ENCODE results near the gene NCOA1.

Gene NCOA1

GRCh38 chr2:24680196-24680595 lies 189.1 kb downstream of the NCOA1 start:
- Histone ChIP-seq H3K9me3 (ENCODE audit: insufficient read depth, low read depth, low read length) (no peaks in the 10 kb centered on the region), H2BK120ac (ENCODE audit: insufficient read depth, low read length, poor library complexity) (no peak overlapping the region), H3K79me2 (ENCODE audit: control insufficient read depth, insufficient read depth, low read length, poor library complexity) (no peaks in the 10 kb centered on the region), H3K27ac (ENCODE audit: low read depth, low read length) (no peak overlapping the region), H3K4me2 (ENCODE audit: low read length) (no peak overlapping the region), H3K4me1 (ENCODE audit: control insufficient read depth in 1 of 2, insufficient read depth in 2 of 2, low read length in 2 of 2) (no peaks in the 10 kb centered on the region), H2BK5ac (ENCODE audit: low read depth, low read length, poor library complexity) (no peak overlapping the region), H3K23ac (ENCODE audit: low read length) (no peak overlapping the region), H4K8ac (ENCODE audit: low read depth, low read length) (no peak overlapping the region), H4K12ac (ENCODE audit: low read depth, low read length) (no peak overlapping the region), H4K91ac (ENCODE audit: low read depth, low read length) (no peak overlapping the region), H3K9ac (ENCODE audit: low read length) (no peak overlapping the region), H2AFZ (ENCODE audit: insufficient read depth, low read length, poor library complexity) (no peak overlapping the region), H3K4me3 (ENCODE audit: low read depth, low read length) (no peak overlapping the region), H2BK12ac (ENCODE audit: low read length) (no peak overlapping the region), H3K27me3 (ENCODE audit: insufficient read depth, low read length) (no peaks in the 10 kb centered on the region), H3K36me3 (ENCODE audit: control insufficient read depth in 1 of 2, insufficient read depth in 2 of 2, low read length in 2 of 2) (no peaks in the 10 kb centered on the region), H3K14ac (ENCODE audit: low read length) (no peak overlapping the region), H3K79me1 (ENCODE audit: low read length) (no peaks in the 10 kb centered on the region), H3K18ac (ENCODE audit: low read length) (no peak overlapping the region), H3K4ac (ENCODE audit: low read depth, low read length) (no peak overlapping the region), H2AK5ac (ENCODE audit: low read length) (no peak overlapping the region)
- no peak for DNase-seq
- no CpG with 5 or more reads among the region's 5 CpGs for WGBS (ENCODE audit: extremely low coverage, insufficient coverage, insufficient read length)

- no peak overlapping the region for H3K4me3 ChIP-seq (ENCODE audit: low read depth, low read length)
- no peak overlapping the region for H4K8ac ChIP-seq (ENCODE audit: low read depth, low read length)
- whole genome bisulfite sequencing (ENCODE audit: extremely low coverage, insufficient coverage, insufficient read length) = no CpG with 5 or more reads among the region's 7 CpGs
Measured at GRCh38 chr2:24682304-24682703, 191.2 kb downstream of the NCOA1 start.

GRCh38 chr2:24683408-24683807 lies 192.4 kb downstream of the NCOA1 start:
- Histone ChIP-seq H3K27me3 (ENCODE audit: insufficient read depth, low read length) (no peaks in the 10 kb centered on the region), H3K23ac (ENCODE audit: low read length) (no peak overlapping the region), H3K9me3 (ENCODE audit: insufficient read depth, low read depth, low read length) (no peaks in the 10 kb centered on the region), H4K8ac (ENCODE audit: low read depth, low read length) (no peak overlapping the region), H2BK5ac (ENCODE audit: low read depth, low read length, poor library complexity) (no peak overlapping the region), H3K18ac (ENCODE audit: low read length) (no peak overlapping the region), H3K9ac (ENCODE audit: low read length) (no peak overlapping the region), H3K4me1 (ENCODE audit: control insufficient read depth in 1 of 2, insufficient read depth in 2 of 2, low read length in 2 of 2) (no peaks in the 10 kb centered on the region), H3K14ac (ENCODE audit: low read length) (no peak overlapping the region), H3K4me3 (ENCODE audit: low read depth, low read length) (no peak overlapping the region), H3K4ac (ENCODE audit: low read depth, low read length) (no peak overlapping the region), H2AFZ (ENCODE audit: insufficient read depth, low read length, poor library complexity) (no peak overlapping the region), H4K91ac (ENCODE audit: low read depth, low read length) (no peak overlapping the region), H3K4me2 (ENCODE audit: low read length) (no peak overlapping the region), H3K27ac (ENCODE audit: low read depth, low read length) (no peak overlapping the region), H2BK120ac (ENCODE audit: insufficient read depth, low read length, poor library complexity) (no peak overlapping the region), H4K12ac (ENCODE audit: low read depth, low read length) (no peak overlapping the region), H2AK5ac (ENCODE audit: low read length) (no peak overlapping the region), H3K79me1 (ENCODE audit: low read length) (no peaks in the 10 kb centered on the region), H3K79me2 (ENCODE audit: control insufficient read depth, insufficient read depth, low read length, poor library complexity) (no peaks in the 10 kb centered on the region), H3K36me3 (ENCODE audit: control insufficient read depth in 1 of 2, insufficient read depth in 2 of 2, low read length in 2 of 2) (no peaks in the 10 kb centered on the region), H2BK12ac (ENCODE audit: low read length) (no peak overlapping the region)
- WGBS (ENCODE audit: extremely low coverage, insufficient coverage, insufficient read length) = no CpG with 5 or more reads among the region's 1 CpG
- no peak for DNase-seq

More at GRCh38 chr2:24682304-24682703, 191.2 kb downstream of the NCOA1 start:
- H3K23ac ChIP-seq (ENCODE audit: low read length) = no peak overlapping the region
- H4K12ac ChIP-seq (ENCODE audit: low read depth, low read length) = no peak overlapping the region
- H2AK5ac ChIP-seq (ENCODE audit: low read length) = no peak overlapping the region
- no peaks in the 10 kb centered on the region for H3K4me1 ChIP-seq (ENCODE audit: control insufficient read depth in 1 of 2, insufficient read depth in 2 of 2, low read length in 2 of 2)
- H2BK12ac ChIP-seq (ENCODE audit: low read length) = no peak overlapping the region
- H2BK5ac ChIP-seq (ENCODE audit: low read depth, low read length, poor library complexity) = no peak overlapping the region
- no peak overlapping the region for H2AFZ ChIP-seq (ENCODE audit: insufficient read depth, low read length, poor library complexity)
- no peaks in the 10 kb centered on the region for H3K79me1 ChIP-seq (ENCODE audit: low read length)
- no peak for DNase-seq
- no peaks in the 10 kb centered on the region for H3K36me3 ChIP-seq (ENCODE audit: control insufficient read depth in 1 of 2, insufficient read depth in 2 of 2, low read length in 2 of 2)
- H3K9me3 ChIP-seq (ENCODE audit: insufficient read depth, low read depth, low read length) = no peaks in the 10 kb centered on the region
- no peaks in the 10 kb centered on the region for H3K27me3 ChIP-seq (ENCODE audit: insufficient read depth, low read length)
- no peak overlapping the region for H3K27ac ChIP-seq (ENCODE audit: low read depth, low read length)
- no peak overlapping the region for H3K9ac ChIP-seq (ENCODE audit: low read length)
- H3K4me2 ChIP-seq (ENCODE audit: low read length) = no peak overlapping the region
- no peak overlapping the region for H3K14ac ChIP-seq (ENCODE audit: low read length)
- H3K18ac ChIP-seq (ENCODE audit: low read length) = no peak overlapping the region
- no peak overlapping the region for H4K91ac ChIP-seq (ENCODE audit: low read depth, low read length)
- no peak overlapping the region for H3K4ac ChIP-seq (ENCODE audit: low read depth, low read length)
- no peaks in the 10 kb centered on the region for H3K79me2 ChIP-seq (ENCODE audit: control insufficient read depth, insufficient read depth, low read length, poor library complexity)
- no peak overlapping the region for H2BK120ac ChIP-seq (ENCODE audit: insufficient read depth, low read length, poor library complexity)

- Histone ChIP-seq H4K91ac (ENCODE audit: low read depth, low read length) (no peak overlapping the region), H4K12ac (ENCODE audit: low read depth, low read length) (no peak overlapping the region), H3K27ac (ENCODE audit: low read depth, low read length) (no peak overlapping the region), H3K36me3 (ENCODE audit: control insufficient read depth in 1 of 2, insufficient read depth in 2 of 2, low read length in 2 of 2) (no peaks in the 10 kb centered on the region), H3K79me2 (ENCODE audit: control insufficient read depth, insufficient read depth, low read length, poor library complexity) (no peaks in the 10 kb centered on the region), H3K79me1 (ENCODE audit: low read length) (no peaks in the 10 kb centered on the region), H3K18ac (ENCODE audit: low read length) (no peak overlapping the region), H3K4me3 (ENCODE audit: low read depth, low read length) (no peak overlapping the region), H2BK120ac (ENCODE audit: insufficient read depth, low read length, poor library complexity) (no peak overlapping the region), H3K9me3 (ENCODE audit: insufficient read depth, low read depth, low read length) (no peaks in the 10 kb centered on the region), H3K14ac (ENCODE audit: low read length) (no peak overlapping the region), H2BK12ac (ENCODE audit: low read length) (no peak overlapping the region), H3K4me1 (ENCODE audit: control insufficient read depth in 1 of 2, insufficient read depth in 2 of 2, low read length in 2 of 2) (no peaks in the 10 kb centered on the region), H3K4ac (ENCODE audit: low read depth, low read length) (no peak overlapping the region), H3K23ac (ENCODE audit: low read length) (no peak overlapping the region), H3K27me3 (ENCODE audit: insufficient read depth, low read length) (no peaks in the 10 kb centered on the region), H3K9ac (ENCODE audit: low read length) (no peak overlapping the region), H2BK5ac (ENCODE audit: low read depth, low read length, poor library complexity) (no peak overlapping the region), H4K8ac (ENCODE audit: low read depth, low read length) (no peak overlapping the region), H3K4me2 (ENCODE audit: low read length) (no peak overlapping the region), H2AFZ (ENCODE audit: insufficient read depth, low read length, poor library complexity) (no peak overlapping the region), H2AK5ac (ENCODE audit: low read length) (no peak overlapping the region)
- WGBS (ENCODE audit: extremely low coverage, insufficient coverage, insufficient read length) = no CpG with 5 or more reads among the region's 4 CpGs
- no peak for DNase-seq
Measured at GRCh38 chr2:24690524-24690923, 199.5 kb downstream of the NCOA1 start.
